Sigmoid colon (tissue), 7 donors: Measurements from ENCODE around the gene AGXT. TPM values are rescaled to one million over a fixed set of nuclear protein-coding genes. Genes with fewer than 3 reads are reported as not detected.

Experiments
- DNase-seq: peaks from one replicate; pipeline ENCODE4 v3.0.0-alpha.2; 2019
- H3K27ac ChIP-seq, 4 donors: fragments of 200-600 bp; sonication (generic); one replicate each; pipeline ENCODE4 v1.5.1; 2016 to 2019; ENCODE audit warnings: mild to moderate bottlenecking in 1 of 4
- H3K27me3 ChIP-seq, 3 donors: fragments of 200-600 bp; sonication (generic); one replicate each; pipeline ENCODE4 v1.5.1; 2019; ENCODE audit warnings: mild to moderate bottlenecking in 1 of 3
- H3K36me3 ChIP-seq, 4 donors: fragments of 200-600 bp; sonication (generic); one replicate each; pipeline ENCODE4 v1.5.1; 2016 to 2019
- H3K4me1 ChIP-seq, 4 donors: fragments of 200-600 bp; sonication (generic); one replicate each; pipeline ENCODE4 v1.5.1; 2017 to 2019
- H3K4me3 ChIP-seq, 4 donors: fragments of 200-600 bp; sonication (generic); one replicate each; pipeline ENCODE4 v1.5.1; 2017 to 2019; ENCODE audit warnings: mild to moderate bottlenecking in 2 of 4, moderate library complexity in 1 of 4
- H3K9me3 ChIP-seq, 4 donors: fragments of 200-600 bp in 3 of 4; sonication (generic) in 3 of 4; one replicate each; pipeline versions ENCODE4 v1.5.1 to v1.6.1; 2013 to 2019
- EP300 ChIP-seq, 4 donors: sonication (generic); formaldehyde crosslinking; IDR thresholded peaks; one replicate each; pipeline ENCODE4 v1.6.1; 2017; ENCODE audit warnings: antibody characterized with exemption in 4 of 4
- POLR2A ChIP-seq, 2 donors: fragments of 450-650 bp; IDR thresholded peaks; one replicate each; pipeline ENCODE4 v1.6.1; 2016; ENCODE audit warnings: antibody characterized with exemption in 2 of 2, mild to moderate bottlenecking in 2 of 2, moderate library complexity in 2 of 2
- POLR2AphosphoS5 ChIP-seq, 4 donors: sonication (generic); formaldehyde crosslinking; IDR thresholded peaks; one replicate each; pipeline ENCODE4 v1.6.1; 2017; ENCODE audit warnings: antibody characterized with exemption in 4 of 4
- WGBS, 2 donors: extraction: QIAGEN DNeasy Blood & Tissue Kit; methylation state at CpG; one replicate each; pipeline ENCODE4 v1.1.7; 2013; 5-methylcytosine and 5-hydroxymethylcytosine counted together
- intact Hi-C: fragments of 100-400 bp; cut with DNase I; formaldehyde crosslinking; loops from one replicate; pipeline ENCODE4 v1.15.1; 2023
- polyA plus RNA-seq, 3 donors: library from polyadenylated mRNA; stranded (reverse); fragments of 200-250 nt; gene quantifications; one replicate each; pipeline ENCODE4 v1.2.3, GENCODE V29; 2013
- total RNA-seq, 4 donors: library from RNA; depleted of rRNA; stranded (reverse); fragments of >200 nt; gene quantifications; one replicate each; pipeline ENCODE4 v1.1.0, GENCODE V29; 2016
- TF ChIP-seq, protein P1 (sequence below), 4 experiments: fragments of 450-650 bp in 3 of 4; fragments of 200-600 bp in 1 of 4; IDR thresholded peaks; one replicate each; pipeline ENCODE4 v1.5.1; 2016 to 2019; ENCODE audit warnings: antibody characterized with exemption in 4 of 4, mild to moderate bottlenecking in 3 of 4, moderate library complexity in 2 of 4
- donor health status: healthy with polysubstance abuse.
- donor health status: Bipolar disorder and iron deficiency.
- donor health status: healthy.

Gene AGXT
- total and polyA plus RNA-seq, 7 donors = 0.60 to 2.4 (median 1.6) TPM; not detected in 4

DNA sequence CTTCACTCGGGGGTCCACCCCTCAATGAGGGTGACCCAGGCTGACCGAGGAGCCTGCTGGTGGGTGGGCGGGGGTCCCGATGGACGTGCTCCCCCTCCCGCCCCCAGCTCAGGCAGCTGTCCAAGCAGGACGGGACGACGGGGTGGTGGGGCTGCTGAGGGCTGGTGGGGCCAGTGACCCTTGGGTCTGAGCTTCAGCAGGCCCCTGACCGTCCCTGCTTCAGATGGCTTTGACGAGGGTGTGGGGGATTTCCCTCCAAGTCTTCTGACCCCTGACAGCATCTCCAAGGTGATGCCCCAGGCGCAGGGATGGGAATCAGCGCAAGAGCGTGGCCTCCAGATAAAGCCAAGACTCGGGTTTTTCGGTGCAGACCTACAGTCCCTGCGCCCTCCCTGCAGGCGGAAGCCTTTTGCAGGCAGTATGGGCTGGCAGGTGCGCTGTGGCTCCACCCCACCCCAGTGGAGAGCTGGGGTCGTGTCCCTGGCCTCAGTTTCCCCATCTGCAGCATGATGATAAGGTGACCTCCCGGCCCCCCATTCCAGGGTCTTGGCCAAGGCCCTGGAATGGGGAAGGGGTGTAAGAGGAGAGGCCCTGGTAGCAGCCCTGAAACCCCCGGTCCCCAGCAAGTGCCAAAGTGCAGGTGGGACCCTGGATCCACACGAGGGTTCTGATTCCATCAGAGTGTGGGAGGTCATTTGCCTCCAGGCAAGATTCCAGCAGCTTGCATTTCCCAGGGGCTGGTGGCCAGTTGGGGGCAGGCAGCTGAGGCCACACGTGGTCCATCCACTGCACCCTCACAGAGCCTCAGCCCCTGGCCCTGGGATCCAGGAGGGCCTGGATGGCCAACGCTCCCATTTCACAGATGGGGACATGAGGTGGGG lies 46.3 kb downstream of the AGXT start:
- no peak for DNase-seq
- Histone ChIP-seq H3K36me3 (no peaks in the 10 kb centered on the region), H3K4me3 (no peak overlapping the region), H3K27ac (no peak overlapping the region), H3K4me1 (peaks cover 0 to 25% (median 14%) of the 10 kb centered on the region in 4 donors), H3K9me3 (no peaks in the 10 kb centered on the region), H3K27me3 (peaks cover 8 to 47% (median 24%) of the 10 kb centered on the region in 3 donors)
- TF ChIP-seq POLR2A (IDR thresholded peaks at IDR 0.05) = no peak
- no peak for TF ChIP-seq EP300 (IDR thresholded peaks at IDR 0.05)
- TF ChIP-seq, protein P1, sequence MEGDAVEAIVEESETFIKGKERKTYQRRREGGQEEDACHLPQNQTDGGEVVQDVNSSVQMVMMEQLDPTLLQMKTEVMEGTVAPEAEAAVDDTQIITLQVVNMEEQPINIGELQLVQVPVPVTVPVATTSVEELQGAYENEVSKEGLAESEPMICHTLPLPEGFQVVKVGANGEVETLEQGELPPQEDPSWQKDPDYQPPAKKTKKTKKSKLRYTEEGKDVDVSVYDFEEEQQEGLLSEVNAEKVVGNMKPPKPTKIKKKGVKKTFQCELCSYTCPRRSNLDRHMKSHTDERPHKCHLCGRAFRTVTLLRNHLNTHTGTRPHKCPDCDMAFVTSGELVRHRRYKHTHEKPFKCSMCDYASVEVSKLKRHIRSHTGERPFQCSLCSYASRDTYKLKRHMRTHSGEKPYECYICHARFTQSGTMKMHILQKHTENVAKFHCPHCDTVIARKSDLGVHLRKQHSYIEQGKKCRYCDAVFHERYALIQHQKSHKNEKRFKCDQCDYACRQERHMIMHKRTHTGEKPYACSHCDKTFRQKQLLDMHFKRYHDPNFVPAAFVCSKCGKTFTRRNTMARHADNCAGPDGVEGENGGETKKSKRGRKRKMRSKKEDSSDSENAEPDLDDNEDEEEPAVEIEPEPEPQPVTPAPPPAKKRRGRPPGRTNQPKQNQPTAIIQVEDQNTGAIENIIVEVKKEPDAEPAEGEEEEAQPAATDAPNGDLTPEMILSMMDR (IDR thresholded peaks at IDR 0.05) = no peak
- TF ChIP-seq POLR2AphosphoS5 (IDR thresholded peaks at IDR 0.05) = no peak
- WGBS, 2 donors = 40 to 56% methylated on average over 25 of the region's 25 CpGs
- intact Hi-C loops = no loop called here

DNA sequence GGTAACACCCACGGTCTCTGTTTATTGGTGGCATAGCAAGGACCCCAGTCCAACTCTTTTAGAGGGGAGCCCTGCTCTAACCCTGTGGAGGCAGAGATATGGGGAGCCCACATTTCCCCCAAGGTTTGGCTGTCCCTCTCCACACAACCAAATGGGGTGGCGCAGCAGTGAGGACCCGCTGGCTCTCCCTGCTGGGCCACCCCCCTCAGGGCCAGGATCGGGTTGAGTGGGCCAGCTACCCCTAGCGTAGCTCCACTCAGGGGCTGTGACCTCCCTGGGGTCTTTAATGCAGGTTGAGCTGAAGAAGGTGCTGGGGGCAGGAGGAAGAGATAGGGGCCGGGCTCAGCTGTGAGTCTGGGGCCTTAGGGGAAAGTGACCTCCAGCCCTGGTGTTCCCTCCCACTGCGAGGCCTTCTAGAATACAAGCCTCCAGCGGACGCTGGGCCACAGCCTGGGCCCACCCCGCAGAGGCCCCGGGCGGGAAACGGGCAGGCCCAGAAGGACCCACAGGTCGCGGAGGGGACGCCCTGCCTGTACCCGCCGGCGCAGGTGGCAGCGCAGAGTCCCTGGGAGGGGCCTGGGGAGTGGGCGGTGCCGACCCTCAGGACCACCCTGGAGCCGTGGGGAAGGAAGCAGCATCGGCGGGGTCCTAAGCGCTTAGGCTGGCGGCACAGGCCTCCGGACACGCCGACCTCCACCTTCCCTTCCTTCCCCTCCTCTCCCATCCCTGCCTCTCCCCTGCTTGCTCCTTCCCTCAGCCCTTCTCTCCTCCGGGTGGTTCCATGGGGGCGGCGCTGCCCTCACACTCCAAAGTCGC lies 47.1 kb downstream of the AGXT start:
- 21 to 27% methylated on average over 34 of the region's 34 CpGs for WGBS, 2 donors
- intact Hi-C loops = no loop called here
- DNase-seq = peak; percentile 40
- H3K27me3 ChIP-seq = peaks cover 8 to 47% (median 24%) of the 10 kb centered on the region in 3 donors
- no peak for TF ChIP-seq EP300 (IDR thresholded peaks at IDR 0.05)
- H3K4me3 ChIP-seq = no peak overlapping the region
- no peaks in the 10 kb centered on the region for H3K9me3 ChIP-seq
- peaks cover 0 to 25% (median 14%) of the 10 kb centered on the region in 4 donors for H3K4me1 ChIP-seq
- H3K27ac ChIP-seq = no peak overlapping the region
- H3K36me3 ChIP-seq = no peaks in the 10 kb centered on the region

DNA sequence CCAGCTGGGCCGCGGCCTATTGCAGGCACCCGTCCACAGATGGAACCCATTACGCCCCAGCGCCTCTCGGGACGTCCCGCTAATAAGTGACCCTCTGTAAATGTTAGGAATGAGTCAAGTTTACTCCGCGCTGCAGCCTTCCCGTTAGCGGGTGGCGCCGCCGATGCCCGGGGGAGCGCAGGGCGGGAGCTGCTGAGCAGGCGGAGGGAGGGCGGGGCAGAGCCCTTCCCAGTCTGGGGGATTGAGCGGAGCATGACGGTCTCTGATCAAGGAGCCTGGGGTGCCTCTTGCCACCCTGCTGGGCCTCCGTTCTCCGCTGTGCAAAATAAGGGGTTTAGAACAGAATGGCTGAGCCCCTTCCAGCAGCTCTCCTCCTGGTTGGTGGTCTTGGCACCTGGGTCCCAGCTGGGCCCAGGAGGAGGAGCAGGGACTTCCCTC lies 48.0 kb downstream of the AGXT start:
- WGBS, 2 donors = 9 to 10% methylated on average over 24 of the region's 24 CpGs
- no peaks in the 10 kb centered on the region for H3K36me3 ChIP-seq
- peaks cover 8 to 47% (median 24%) of the 10 kb centered on the region in 3 donors for H3K27me3 ChIP-seq
- no peaks in the 10 kb centered on the region for H3K9me3 ChIP-seq
- peaks cover 0 to 25% (median 14%) of the 10 kb centered on the region in 4 donors for H3K4me1 ChIP-seq
- DNase-seq = peak; percentile 72
- TF ChIP-seq, protein P1 (IDR thresholded peaks at IDR 0.05) = no peak
- TF ChIP-seq POLR2AphosphoS5 (IDR thresholded peaks at IDR 0.05) = peak in 2 of 4 donors; percentile 35 to 63
- no peak for TF ChIP-seq EP300 (IDR thresholded peaks at IDR 0.05)
- TF ChIP-seq POLR2A (IDR thresholded peaks at IDR 0.05) = no peak
- intact Hi-C loops = no loop called here
- H3K27ac ChIP-seq = no peak overlapping the region
- H3K4me3 ChIP-seq = no peak overlapping the region

DNA sequence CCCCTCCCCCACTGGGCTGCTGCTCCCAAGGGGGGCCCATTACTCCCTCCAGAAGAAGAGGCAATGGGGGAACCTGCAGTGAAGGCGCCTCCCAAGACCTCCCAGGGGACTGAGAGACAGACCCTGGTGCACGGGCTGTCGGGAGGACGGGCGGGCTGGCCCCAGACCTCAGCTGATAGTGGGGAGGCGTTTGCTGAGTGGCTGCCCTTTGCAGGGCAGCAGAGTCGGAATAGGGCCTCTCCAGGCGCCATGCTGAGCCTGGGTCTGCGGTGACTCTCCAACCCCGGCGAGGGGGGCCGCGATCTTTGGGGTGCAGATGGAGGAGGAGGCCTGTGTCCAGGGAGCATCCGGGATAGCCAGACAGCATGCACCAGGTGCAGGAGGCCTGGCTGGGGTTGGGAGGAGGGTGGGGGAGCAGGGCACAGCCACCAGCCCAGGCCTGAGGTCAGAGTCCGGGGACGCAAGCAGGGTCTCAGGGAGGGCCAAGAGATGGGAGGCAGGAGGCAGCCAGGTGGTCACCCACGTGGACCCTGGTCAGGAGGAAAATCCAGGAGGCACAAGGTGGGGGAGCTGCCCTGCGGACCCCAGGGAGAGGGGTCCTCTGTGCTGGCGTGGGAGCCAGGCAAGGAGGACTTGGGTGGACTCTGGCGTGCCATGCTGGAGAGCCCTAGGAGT lies 48.5 kb downstream of the AGXT start:
- peak; percentile 63 for DNase-seq
- 78% methylated on average over 20 of the region's 20 CpGs for WGBS, 2 donors
- TF ChIP-seq EP300 (IDR thresholded peaks at IDR 0.05) = no peak
- no peak for TF ChIP-seq POLR2AphosphoS5 (IDR thresholded peaks at IDR 0.05)
- TF ChIP-seq, protein P1 (IDR thresholded peaks at IDR 0.05) = no peak
- no peak for TF ChIP-seq POLR2A (IDR thresholded peaks at IDR 0.05)
- intact Hi-C loops = no loop called here
- H3K36me3 ChIP-seq = no peaks in the 10 kb centered on the region
- peaks cover 0 to 25% (median 14%) of the 10 kb centered on the region in 4 donors for H3K4me1 ChIP-seq
- no peak overlapping the region for H3K4me3 ChIP-seq
- no peak overlapping the region for H3K27ac ChIP-seq
- H3K27me3 ChIP-seq = peaks cover 8 to 46% (median 24%) of the 10 kb centered on the region in 3 donors
- H3K9me3 ChIP-seq = no peaks in the 10 kb centered on the region
